SKM-1 treated with dmso at 0.1 percent for 144 hours (cell line): Measurements from ENCODE around the gene PLD3.
"Not testable (repeated sequence)": the region's sequence is repeated elsewhere in the genome, so short reads cannot be mapped to it uniquely, and the experiment has no call there.

Experiments
- DNase-seq: peaks from one replicate; lab custom pipeline; 2025; ENCODE audit not compliant: unreplicated experiment; lab: John Stamatoyannopoulos, UW

The PLD3 gene

DNA sequence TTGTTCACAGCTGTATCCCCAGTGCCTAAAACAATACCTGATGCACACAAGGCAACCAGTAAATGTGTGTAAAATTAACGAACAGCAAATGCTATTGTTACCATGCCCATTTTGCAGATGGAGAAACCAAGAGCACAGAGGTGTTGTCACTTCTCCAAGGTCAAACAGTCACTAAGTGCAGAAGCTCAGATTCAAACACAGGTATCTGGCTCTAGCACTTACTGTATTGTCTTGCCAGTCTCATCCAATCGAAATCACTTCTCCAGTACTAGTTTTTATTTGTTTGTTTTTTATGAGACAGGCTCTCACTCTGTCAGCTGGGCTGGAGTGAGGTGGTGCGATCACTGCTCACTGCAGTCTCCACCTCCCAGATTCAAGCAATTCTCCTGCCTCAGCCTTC, 13.7 kb downstream of the PLD3 start:
- no peak for DNase-seq

DNA sequence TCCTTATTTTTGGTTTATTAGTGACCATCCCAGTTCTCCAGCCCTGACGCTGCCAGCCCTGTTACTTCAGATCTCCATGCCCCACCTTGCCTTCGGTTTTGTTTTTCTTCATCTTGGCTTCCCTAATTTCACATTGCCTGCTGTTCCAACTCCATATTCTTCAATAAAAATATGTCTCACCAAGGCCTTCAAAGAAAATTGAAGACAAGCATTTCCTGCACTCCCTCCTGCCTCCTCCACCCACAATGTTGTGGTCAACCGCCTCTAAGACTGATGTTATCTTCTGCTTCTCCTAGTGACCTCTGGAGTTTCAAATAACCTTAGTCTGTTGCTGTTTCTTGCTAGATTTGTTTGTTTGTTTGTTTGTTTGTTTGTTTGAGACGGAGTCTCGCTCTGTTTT, 14.6 kb downstream of the PLD3 start:
- DNase-seq, result no peak

DNA sequence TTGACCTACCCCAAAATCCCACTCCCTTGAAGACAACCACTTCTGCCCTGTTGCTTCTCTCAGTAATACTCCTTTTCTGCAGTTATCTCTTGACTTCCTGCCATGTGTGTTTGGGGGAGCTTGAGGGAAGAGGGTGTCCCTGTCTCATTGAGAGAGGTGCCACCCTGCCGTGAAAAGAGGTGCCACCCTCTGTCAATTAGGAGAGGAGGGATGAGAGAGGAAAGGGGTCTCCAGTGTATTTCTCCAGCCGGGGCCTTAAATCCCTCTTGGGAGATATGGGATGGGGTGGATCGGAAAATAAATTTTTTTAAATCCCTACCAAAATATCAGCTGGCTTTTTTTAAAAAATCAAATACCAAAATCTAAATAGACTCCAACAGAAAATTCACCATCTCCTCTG, 16.5 kb downstream of the PLD3 start:
- no peak for DNase-seq

DNA sequence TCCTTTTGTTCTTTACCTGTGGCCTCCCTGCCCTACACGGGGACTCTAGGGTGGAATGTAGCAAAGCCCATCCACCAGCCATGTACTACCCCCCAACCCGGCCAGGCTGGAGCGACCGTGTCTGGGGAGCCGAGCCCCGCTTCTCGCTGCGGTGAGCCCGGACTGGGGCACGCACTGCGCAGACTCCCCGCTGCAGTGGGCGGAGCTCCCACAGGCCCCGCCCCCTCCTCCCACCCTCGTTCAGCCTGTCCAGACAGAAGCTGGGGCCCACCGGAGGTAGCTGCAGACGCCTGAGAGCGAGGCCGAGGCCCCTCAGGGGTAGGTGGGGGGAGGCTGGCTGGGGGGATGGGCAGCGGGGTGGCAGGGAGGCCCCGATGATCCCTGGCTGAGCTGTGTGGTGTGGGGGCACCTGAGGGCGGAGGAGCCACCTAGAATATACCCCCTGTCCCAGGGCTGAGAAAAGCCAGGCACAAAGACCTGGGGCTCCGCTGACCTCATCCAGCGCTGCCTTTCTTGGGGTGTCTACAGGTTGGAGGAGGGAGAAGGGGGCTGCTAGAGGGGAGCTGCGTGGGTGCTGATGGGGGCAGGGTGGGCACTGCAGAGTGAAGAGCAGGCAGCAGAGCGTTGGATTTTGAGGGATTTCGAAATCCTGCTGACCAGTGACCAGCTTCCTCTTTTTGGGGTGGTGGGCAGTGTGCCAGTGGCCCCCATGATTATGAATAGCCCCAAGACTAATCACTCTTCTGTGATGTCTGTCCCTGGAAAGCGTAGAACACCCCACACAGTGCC, 17.3 kb downstream of the PLD3 start:
- no peak for DNase-seq

DNA sequence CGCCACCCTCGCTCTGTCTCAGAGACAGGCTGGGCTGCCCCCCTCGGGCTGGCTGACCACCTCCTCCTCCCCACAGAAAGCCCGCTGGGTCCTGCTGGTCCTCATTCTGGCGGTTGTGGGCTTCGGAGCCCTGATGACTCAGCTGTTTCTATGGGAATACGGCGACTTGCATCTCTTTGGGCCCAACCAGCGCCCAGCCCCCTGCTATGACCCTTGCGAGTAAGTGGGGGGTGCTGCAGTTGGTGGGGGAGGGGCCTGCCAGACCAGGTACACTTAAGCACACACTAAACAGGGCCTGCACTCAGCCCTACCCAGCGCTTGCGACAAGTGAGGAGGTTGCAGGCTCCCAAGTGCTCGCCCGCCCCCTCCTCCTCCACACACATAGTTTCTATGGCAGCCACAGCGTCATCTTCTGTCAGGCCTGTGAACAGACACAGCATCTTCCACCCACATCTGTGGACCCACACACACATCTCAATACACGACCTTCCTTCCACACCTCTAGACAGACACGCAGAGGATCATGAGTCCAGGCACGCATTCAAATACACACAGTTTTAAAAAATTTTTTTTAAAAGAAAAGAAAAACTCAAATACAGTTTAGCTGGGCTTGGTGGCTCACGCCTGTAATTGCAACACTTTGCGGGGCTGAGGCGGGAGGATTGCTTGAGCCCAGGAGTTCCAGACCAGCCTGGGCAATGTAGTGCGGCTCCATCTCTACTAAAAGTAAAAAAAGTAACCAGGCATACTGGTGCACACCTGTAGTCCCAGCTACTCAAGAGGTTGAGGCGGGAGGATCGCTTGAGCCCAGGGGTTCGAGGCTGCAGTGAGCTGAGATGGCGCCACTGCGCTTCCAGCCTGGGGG, 18.4 kb downstream of the PLD3 start:
- no peak for DNase-seq

DNA sequence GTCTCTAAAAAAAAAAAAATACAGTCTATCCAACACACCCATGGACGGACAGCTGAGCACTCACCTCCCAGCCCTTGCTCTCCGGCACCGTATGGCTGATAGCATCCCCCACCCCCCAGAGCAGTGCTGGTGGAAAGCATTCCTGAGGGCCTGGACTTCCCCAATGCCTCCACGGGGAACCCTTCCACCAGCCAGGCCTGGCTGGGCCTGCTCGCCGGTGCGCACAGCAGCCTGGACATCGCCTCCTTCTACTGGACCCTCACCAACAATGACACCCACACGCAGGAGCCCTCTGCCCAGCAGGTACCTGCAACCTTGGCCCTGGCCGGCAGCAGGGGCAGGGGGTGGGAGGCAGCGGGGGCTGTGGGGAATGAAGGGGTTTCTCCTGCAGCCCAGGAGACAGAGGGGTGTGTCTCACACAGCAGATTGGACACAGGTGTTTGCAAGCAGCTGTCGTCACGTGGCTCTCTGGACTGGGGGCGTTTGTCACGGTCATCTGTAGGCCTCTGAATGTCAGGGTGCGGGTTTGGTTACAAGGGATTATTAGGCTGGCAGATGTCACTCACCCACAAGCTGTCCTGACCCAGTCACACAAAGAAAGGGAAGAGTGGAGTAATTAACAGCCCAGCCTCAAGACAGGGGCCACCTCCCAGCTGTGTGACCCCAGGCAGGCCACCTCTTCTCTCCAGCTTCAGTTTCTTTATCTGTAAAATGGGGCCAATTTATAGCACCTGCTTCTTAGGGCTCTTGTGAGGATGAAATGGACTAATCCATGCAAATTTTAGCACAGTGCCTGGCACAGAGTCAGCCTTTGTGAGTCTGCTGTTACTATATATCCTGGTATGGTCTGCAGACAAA, 19.3 kb downstream of the PLD3 start:
- DNase-seq, result no peak

DNA sequence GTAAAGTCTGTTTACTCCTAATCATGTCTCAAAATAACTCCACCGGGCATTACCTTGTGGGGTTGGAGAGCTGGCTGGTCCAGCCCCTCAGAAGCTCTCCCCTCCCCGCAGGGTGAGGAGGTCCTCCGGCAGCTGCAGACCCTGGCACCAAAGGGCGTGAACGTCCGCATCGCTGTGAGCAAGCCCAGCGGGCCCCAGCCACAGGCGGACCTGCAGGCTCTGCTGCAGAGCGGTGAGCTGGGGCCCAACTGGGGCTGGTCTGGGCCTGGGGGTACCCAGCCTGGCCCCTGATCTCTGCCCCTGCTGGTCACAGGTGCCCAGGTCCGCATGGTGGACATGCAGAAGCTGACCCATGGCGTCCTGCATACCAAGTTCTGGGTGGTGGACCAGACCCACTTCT, 21.3 kb downstream of the PLD3 start:
- no peak for DNase-seq

DNA sequence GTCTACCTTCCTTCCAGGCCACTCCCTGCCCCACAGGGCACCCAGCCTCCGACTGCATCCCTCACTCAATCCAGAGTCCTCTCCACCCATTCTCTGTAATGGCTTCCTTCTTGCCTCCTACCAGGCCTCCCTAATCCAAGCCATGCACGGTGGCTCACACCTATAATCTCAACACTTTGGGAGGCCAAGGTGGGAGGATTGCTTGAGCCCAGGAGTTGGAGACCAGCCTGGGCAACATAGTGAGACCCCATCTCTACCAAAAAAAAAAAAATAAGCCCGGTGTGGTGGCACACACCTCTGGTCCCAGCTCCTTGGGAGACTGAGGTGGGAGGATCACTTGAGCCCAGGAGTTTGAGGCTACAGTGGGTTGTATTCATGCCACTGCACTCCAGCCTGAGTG, 21.8 kb downstream of the PLD3 start:
- DNase-seq, result not testable (repeated sequence)

DNA sequence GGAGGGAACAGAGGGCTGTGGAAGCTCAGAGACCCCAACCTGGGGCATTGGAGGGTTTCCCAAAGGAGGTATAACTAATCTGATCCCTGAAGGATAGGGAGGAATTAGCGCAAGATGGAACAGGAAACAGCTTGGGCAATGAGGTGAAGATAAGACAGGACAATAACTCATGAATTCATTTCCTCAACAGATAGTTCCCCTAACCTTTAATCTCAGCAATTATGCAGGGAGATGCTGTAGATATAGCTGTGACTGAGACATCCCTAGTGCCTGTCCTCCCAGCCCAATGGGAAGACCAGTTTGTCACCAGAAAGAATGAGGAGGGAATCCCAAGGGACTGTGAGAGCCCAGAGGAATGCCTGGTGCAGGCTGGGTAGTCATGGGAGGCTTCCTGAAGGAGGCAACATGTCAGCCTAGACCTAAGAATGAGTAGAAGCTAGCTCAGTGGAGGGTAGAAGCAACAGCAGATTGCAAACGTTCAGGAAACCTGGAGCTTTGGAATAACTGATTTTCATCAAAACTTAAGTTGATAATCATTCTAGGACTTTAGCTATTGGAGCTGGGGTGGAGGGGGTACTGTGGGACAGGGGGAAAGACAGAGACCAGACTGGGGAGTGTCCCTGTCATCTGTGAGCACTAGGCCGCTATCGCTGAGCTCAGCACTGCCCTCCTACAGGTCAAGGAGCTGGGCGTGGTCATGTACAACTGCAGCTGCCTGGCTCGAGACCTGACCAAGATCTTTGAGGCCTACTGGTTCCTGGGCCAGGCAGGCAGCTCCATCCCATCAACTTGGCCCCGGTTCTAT, 22.7 kb downstream of the PLD3 start:
- DNase-seq, result no peak

DNA sequence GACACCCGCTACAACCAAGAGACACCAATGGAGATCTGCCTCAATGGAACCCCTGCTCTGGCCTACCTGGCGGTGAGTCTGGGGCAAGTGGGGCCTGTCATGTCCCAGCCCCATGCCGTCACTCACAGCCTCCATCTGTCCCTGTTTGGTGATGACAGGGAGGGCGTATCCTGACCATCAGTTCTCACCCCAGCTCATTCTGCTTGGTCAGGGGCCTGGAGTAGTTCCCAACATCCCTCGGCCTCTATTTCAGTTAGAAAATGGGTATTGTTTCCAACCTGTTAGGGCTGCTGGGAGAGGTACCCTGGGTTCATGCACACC, 23.3 kb downstream of the PLD3 start:
- no peak for DNase-seq

DNA sequence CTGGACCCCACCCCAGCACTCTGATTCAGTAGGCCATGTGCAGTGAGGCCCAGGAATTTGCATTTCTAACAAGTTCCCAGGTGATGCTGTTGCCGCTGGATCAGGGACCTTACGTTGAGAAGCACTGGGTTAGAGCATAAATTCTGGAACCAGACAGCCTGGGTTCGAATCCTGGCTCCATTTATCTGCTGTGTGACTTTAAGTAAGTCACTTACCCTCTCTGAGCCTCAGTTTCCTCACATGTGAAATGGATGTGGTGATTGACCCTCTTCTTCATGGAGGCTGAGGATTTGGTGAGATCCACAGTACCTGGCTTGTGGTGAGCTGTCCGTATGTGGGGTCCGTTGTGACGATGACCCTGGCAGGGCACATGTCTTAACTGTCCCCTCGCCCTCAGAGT, 25.6 kb downstream of the PLD3 start:
- DNase-seq, result no peak

DNA sequence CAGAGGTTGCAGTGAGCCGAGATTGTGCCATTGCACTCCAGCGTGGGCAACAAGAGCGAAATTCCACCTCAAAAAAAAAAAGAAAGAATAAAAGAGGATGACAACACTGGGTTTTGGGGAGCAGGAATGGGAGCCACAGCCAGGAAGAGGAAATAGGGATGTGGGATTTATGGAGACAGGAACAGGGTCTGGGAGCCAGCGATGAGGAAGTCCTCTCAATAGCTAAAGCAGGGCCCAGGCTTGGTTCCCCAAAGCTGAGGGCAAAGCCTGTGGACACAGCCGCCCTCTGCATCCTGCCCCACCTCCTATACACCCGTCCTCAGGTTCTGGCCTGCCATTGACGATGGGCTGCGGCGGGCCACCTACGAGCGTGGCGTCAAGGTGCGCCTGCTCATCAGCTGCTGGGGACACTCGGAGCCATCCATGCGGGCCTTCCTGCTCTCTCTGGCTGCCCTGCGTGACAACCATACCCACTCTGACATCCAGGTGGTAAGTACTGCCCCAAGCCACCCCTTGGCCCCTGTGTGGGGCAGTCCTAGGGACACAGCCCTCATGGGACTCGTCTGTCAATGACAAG, 27.9 kb downstream of the PLD3 start:
- no peak for DNase-seq

DNA sequence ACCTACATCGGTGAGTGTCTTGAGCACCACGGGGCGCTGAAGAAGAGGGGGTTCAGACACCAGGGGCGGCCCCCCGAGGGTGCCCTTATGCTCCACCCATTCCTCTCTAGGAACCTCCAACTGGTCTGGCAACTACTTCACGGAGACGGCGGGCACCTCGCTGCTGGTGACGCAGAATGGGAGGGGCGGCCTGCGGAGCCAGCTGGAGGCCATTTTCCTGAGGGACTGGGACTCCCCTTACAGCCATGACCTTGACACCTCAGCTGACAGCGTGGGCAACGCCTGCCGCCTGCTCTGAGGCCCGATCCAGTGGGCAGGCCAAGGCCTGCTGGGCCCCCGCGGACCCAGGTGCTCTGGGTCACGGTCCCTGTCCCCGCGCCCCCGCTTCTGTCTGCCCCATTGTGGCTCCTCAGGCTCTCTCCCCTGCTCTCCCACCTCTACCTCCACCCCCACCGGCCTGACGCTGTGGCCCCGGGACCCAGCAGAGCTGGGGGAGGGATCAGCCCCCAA, 29.4 kb downstream of the PLD3 start:
- no peak for DNase-seq

DNA sequence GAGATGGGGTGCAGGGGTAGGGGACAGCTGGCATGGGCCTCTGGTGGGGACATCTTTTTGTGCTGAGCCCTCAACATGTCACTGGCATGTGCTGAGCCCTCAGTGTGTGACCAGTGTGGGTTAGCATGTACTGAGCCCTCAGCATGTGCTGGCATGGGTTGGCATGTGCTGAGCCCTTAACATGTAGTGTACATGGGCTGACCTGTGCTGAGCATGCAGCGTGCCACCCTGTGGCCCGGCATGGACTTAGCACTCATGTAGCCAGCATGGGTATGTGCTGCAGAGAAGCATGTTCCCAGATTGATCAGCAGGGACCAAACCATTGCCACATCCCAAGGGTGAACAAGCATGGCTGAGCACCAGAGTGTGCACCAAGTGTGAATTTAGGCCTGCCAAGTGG, 30.0 kb downstream of the PLD3 start:
- no peak for DNase-seq

DNA sequence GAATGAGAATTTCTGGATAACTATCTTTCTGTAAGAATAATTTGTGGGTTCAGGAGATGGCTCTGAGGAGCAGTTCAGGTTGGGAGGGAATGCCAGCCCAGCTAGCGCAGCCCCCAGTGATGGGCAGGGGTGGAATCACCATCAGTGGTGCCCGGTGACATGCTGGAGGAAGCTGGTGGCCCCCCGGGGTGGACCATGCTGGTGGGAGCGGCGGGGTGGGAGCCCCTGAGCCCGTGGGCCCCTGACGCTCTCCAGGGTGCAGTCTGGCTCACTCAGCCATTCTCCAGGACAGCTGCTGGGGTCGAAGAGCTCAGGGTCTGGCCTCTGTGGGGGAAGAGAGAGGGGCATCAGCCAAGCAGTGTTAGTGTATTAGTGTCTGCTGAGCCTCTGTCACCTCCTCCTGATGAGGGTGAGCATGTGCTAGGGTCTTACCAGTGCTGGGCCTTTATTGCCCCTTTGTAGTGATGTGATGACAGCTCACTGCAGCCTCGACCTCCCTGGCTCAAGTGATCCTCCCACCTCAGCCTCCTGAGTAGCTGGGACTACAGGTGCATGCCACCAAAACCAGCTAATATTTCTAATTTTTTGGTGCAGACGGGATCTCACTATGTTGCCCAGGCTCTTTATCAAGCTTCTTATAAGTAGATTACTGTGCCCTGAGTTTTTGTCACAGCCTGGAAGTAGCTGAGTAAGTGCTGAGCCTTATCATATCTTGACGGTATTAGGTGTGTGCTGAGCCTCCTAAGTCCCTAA, 31.1 kb downstream of the PLD3 start:
- DNase-seq, result no peak

DNA sequence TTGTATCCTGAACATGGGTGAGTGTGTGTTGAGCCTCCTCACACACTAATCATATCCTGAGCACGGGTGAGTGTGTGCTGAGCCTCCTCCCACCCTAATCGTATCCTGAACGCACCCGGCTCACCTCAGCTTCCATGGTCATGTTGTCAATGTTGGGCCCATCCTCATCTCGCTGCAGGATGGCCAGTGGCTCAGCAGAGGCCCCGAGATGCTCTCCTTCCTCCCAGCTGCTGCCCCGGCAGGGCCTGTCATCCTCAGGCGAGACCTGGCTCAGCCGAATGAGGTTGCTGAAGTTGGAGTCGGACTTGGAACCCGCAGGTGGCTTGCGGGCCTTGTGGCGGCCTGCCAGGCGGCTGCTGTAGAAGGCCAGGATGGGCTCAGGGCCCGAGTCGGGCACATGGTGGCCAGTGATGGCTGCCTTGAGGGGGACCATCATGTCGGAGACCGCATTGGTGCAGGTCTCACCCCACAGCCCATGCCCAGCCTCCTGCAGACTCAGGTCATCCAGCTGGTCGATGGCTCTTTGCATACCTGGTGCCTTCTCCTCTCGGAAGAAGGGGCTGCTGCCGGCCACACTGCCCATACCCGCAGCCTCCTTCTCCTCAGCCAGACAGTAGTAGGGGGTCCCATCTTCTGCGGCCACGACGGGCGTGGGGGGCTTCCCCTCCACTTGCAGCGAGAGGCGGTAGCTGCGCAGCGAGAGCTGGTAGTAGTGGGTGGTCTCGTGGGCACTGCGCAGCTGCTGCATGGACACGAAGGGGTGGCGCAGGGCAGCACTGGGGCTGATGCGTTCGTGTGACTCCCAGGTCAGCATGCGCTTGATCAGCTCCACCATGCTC, 31.9 kb downstream of the PLD3 start:
- no peak for DNase-seq

DNA sequence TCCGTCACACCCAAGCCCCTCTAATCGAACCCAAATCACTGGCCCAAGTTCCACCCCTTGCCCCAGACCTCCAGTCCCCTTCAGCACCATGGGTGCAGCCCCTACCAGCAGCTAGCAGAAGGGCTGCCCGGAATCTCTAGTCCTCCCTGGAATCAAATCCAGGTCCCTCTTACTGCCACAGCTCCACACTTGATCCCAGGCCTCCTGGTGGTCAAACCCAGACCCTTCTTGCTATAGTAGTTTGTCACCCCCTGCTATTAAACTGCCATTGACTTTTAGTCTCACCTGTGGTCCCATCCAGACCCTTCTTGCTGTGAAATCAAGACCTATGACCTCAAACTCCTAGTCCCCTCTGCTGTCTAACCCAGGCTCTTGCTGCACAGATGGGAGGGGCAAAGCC, 32.8 kb downstream of the PLD3 start:
- no peak for DNase-seq

DNA sequence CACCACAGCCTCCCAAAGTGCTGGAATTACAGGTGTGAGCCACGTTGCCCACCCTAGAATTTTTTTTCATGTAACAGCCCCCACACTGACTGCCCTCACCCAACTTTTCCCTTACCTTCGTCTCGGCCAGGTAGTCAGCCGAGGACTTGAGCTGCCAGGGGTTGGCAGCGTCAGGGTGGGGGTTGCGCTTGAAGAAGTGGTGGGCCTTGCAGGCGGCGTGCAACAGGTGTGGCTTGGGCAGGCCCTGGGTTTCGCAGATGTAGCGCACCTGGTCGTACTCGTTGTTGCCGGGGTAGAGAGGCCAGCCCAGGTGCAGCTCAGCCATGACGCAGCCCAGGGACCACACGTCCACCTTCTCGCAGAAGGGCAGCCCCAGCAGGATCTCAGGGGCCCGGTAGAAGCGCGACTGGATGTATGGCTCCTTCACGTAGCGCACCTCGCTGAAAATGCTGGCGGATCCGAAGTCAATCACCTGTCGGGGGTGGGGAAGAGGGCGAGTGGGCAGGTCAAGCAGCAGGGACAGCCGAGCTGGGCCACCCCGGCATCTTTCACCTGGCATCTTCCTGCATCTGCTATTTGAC, 35.3 kb downstream of the PLD3 start:
- no peak for DNase-seq
